GM18511 (cell line): Measurements from ENCODE around the gene PDE4D.

Experiments used
- ATAC-seq: cut with Tn5 transposase; IDR thresholded peaks from one replicate; pipeline ENCODE4 v1.9.1; 2021; ENCODE audit warnings: mild to moderate bottlenecking, moderate library complexity; ENCODE audit not compliant: unreplicated experiment

The PDE4D gene

DNA sequence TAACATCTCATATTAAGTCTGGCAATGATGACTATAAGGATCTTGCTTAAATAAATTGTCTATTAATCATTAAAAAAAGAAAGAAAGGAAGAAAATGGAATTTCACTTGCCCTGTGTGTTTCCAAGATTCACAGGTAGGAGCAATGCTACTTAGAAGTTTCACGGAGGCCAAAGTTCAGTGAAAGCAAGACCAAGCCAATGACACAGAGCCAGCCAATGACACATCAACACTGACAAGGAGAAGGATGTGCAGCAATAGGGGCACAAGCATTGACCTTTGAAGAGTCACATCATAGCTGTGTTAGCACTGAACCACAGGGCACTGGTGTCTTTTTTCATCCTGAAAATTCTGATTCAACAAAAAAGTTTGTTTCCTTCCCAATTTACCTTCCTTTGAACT, 364.3 kb downstream of the PDE4D start:
- ATAC-seq: no peak

DNA sequence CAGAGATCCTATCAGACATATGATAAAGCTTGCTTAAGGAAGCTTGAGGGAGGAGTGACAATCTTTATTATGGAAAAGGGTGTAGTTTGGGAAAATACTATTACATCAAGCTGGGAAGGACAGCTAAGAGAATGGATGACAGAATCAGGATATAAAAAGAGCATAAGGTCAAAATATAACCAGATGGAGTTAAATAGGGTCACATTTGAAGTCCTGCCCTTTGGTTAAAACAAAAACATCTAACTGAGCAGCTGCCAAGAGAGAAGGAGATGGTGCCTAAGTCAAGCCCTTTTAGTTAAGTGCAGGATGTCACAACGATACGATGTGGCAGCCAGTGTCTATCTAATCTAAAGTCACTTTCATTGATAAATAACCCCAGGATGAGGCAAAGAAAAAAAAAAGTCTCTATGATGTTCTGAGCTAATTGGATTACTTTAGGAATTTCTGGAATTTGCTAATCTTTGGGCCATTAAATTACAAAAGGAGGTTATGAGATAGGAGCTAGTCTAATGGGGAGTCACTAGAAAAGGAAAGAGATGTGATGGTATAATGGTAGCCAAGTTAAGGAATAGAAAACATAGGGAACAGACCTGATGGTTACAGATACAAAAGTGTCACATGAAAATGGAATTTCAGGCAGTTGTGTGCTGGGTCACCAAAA, 365.2 kb downstream of the PDE4D start:
- ATAC-seq: no peak

DNA sequence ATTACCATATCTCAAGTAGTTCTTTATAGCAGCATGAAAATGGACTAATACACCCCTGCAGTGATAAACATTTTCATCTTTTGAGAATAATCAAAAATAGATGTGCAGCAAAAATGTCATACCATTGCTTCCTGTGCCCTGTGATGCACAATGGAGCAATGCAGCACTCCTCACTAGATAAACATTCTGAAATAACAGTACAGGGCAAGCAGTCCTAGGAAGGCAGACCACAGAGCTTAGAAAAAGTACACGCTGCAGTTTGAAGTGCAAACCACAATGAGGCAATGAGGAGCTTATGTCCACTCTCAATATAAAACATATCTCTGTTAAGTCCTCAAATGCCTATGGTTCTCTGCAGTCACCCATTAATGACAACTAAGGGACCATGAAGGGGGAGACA, 367.6 kb downstream of the PDE4D start:
- ATAC-seq: no peak

DNA sequence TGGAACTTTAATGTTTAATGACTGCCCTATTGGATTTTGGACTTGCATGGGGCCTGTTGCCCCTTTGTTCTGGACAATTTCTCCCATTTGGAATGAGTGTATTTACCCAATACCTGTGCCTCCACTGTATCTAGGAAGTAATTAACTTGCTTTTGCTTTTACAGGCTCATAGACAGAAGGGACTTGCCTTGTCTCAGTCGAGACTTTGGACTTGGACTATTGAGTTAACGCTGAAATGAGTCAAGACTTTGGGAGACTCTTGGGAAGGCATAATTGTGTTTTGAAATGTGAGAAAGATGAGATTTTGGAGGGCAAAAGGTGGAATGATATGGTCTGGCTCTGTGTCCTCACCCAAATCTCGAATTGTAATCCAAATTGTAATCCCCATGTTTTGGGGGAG, 368.2 kb downstream of the PDE4D start:
- ATAC-seq: no peak

DNA sequence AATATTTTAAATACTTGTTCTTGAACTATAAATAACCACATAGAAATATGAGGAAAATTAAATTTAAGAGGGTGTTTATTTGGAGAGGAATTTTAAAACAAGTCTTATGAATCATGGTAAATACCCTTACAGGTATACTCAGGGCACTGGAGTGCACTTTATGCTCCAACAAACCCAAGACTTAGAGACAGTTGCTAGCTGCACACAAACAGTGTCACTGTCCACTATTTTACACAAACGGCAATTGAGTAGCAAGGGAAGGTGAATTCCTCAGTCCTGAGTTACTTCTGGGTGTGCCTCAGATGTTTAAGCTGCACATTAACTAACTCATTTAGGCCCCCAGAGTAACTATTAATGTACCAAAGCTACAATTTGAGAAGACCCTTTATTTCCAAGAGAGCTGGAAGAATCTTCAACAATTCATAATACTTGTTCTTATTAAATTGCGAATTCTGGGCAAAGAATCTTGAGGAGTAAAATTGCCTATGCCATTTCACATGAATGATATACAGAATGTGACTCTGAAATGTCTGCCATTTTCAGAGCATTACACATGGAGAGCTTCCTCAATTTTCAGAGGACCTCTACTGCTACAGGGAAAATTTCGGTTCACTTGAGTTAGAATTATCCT, 371.2 kb downstream of the PDE4D start:
- ATAC-seq: no peak

DNA sequence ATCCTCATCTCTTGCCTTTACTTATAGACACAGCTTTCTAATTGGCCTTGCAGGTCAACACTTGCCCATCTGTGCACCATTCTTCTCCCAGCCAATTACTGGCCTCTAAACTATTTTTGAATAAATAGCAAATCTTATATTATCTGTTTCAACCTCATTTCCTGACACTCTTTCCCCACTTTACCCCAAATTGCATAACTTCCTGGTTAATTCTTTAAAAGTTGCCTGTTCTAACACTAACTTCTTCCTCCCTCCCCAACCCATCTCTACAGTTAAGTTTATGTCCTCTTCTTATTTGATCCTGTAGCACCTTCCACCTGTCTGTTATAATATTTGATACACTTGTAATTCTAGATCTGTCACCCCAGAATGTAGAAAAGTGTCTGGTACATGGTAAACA, 372.1 kb downstream of the PDE4D start:
- no peak for ATAC-seq

DNA sequence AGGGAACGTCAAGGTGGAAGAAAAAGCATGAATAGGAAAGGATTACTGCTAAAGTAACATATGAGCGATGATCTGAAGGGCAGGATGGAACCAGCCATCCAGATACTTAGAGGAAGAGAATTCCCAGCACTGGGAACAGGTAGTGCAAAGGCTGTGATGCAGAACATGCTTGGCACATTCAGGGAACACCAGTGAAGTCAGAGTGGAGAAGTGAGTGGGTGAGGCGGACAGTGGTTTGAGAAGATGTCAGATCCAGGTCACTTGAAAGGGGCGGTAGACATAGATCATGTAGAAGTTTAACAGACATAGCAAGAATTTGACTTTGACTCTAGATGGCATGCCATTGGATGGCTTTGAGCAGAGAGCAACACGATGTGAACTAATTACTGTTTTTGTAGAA, 374.2 kb downstream of the PDE4D start:
- ATAC-seq: no peak

DNA sequence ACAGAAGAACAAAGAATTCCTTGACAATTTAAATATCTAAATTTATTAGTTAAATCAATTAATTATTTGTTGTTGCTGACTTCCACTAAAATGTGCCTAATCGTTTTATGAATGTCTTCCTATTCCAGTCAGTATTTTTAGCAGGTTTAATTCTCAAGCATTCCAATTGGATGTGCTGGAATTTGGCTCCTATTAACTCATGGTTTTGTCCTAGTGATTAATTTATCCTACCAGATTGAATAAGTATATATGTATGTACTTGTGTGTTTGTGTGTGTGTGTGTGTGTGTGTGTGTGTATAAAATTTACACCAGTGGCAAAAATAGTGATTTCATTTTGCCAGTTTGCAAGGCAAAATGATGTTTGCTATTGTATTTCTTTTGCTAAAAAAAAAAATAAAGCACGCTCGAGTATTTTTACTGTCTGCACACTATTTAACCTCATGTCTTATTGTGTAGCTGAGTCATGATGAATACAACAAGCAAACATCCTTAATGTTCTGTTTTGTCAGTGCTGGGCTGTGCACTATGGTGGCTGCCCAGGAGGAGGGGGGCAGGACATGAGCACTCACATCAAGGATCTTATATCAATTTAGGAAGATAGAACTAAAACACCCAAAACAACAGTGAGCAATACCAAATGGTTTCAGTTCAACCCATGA, 375.5 kb downstream of the PDE4D start:
- ATAC-seq: no peak

DNA sequence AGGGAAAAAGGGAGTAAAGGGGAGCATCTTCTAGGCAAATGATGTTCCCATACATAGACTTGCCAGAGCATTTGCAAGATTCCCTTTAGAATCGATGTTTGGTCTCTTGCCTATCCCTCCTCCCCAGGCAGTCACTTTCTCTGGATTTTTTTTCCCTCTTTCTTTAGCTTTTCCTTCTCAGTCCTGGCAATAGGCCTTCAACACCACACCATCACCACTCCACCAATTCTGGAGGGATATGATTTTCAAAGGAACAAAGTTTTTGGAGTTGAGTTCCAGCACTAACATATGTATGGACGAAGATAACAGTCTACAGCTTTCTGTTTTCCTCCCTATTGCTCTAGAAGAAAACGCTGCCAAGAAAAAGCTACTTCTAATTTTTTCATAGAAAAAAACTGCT, 377.4 kb downstream of the PDE4D start:
- no peak for ATAC-seq

DNA sequence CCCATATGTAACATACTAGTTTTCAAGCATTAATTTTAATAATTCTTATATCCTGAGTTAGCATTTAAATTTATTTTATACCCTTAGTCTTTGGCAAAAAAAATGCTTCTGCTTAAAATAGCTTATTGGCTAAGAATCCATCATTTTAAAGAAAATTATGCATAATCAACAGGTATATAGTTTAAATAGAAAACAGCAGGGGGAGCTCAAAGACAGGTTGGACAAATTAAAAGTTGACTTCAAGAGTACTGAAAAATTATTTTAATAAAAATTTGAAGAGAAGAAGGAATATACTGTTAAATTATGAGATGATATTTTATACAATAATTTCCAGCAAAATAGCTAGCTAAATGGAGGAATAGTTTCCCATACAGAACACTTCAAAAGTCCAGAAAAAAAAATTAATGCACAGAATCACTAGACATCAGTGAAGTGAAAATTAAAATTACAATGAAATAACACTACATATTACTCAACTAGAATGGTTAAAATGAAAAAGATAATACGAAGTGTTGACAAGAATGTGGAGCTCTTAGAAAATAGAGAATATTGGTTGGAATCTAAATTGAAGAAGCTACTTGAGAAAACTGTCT, 387.1 kb downstream of the PDE4D start:
- ATAC-seq: no peak

DNA sequence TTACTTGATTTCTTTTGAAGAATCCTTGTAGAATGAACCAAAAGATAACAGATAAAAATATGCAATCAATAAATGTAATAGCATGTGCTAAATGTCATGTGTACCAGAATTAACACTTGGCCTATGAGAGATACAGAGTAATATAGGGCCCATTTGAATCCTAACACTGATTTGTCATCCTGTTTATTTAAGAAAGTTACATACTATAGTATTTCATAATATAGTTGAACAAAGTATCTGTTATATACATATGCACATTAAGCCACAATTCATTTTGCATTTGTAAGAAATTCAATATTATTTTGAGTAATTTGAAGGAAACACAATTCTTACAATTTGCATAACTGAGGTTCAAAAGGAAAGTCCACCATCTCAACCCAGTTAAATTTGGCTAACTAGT, 389.5 kb downstream of the PDE4D start:
- no peak for ATAC-seq

DNA sequence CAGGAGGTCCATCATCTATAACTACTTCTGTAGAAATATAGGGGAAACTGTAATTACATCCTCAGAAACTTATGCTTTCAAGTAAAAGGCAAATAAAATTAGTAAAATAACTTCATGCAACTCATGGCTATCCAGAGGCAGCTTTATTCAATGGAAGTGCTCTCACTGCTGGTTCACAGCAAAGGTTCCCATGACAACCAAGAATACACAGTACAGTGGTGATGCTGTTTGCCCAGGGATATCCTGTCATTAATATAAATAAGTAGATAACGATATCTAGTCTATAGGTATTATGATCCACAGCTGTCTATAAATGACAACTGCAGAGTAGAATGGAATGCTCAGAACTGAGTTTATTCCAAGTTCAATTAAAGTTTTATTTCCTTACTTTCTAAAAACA, 390.3 kb downstream of the PDE4D start:
- ATAC-seq: no peak

DNA sequence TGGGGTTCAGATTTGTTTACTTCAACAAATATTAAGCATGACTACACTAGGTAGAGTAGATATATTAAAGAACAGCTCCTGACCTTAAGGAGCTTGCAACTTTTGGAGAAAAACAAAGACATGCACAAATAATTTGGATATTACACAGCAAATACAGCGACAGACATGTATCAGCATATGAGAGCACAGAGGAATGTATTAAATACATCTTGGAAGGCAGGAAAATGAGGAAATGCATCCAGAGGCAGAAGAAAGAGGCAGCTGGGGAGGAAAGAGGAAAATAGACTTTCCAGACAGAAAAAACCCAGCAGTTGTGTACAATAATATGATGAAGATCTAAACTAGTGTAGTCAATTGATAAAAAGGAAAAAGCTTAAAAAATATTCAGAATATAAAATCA, 392.2 kb downstream of the PDE4D start:
- ATAC-seq: no peak

DNA sequence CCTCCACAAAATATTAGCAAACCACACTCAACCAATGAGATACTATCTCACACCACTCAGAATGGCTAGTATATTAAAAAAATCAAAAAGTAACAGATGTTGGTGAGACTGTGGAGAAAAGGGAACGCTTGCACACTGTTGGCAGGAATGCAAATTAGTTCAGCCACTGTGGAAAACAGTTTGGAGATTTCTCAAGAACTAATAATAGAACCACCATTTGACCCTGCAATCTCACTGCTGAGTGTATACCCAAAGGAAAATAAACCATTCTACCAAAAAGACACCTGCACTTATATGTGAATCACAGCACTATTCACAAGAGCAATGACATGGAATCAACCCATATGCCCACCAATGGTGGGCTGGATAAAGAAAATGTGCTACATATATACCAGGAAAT, 393.5 kb downstream of the PDE4D start:
- no peak for ATAC-seq

DNA sequence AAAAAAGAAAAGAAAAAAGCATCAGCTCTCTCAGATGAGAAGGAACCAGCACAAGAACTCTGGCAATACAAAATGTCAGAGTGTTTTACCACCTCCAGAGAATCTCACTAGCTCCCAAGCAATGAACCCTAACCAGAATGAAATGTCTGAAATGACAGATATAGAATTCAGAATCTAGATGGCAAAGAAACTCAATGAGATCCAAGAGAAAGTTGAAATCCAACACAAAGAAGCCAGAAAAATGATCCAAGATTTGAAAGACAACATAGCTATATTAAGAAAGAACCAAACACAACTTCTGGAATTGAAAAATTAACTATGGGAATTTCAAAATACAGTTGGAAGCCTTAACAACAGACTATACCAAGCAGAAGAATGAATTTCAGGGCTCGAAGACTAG, 396.3 kb downstream of the PDE4D start:
- no peak for ATAC-seq

DNA sequence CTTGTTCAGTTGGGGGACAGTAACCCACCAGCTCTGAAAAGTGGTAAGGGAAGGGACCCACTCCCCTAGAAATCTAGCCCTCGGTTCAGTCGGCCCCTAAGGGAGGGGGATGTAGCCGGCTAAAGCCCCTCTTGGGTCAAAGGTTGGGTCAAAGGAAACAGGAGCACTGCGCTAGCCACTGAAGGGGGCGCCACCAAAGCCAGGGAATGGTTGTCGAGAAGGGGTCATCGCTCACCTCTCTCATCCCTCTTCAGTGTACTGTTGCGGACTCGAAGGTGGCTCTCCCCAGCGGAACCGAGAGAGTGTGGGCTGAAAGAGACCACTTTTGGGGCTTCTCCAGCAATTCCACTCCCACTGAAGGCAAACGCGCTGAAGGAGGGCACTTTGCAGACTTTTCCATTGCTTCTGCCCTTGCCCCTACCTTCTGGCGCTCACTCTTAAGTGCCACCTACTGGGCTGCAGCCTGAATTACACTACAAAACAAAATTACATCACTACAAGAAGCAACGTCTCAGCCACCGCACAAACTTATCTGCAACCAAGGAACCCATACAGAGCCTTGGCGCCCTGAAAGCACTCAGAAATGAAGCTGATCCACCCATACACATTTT, 396.9 kb downstream of the PDE4D start:
- peak; percentile 68 for ATAC-seq

DNA sequence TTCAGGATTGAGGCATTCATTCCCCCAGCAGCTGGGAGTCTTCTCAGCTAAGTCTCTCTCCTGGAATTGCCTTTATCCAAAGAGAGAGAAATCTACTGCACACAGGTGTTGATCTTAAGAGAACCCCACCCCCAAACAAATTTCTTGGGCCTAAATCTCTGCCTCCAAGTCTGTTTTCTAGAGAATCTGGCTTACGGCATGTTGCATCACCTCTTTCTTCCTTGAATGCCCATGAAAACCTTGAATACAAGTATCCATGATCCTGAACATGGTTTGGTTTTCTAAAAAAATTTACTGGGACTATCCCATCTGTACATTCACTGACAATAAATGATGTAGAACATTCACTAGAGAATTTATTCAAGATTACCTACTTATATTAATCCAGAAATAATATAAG, 401.6 kb downstream of the PDE4D start:
- no peak for ATAC-seq

DNA sequence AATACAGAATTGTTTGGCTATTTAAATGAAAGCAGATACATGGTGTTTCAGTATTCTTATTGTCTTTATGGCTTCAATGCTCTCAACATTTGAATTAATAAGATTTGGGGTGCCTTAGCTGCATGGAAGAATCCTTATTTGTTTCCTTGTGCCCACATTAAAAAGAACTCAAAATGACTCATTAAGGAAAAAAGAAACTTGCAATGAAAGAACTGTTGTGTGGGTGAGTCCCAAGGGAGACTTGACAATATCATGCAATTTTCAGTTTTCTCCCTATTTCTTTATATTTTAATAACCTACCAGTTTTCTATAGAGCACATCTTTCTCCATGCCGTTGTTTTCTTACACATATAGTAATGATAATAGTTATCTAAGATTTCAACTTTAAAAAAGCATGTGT, 404.0 kb downstream of the PDE4D start:
- ATAC-seq: no peak

DNA sequence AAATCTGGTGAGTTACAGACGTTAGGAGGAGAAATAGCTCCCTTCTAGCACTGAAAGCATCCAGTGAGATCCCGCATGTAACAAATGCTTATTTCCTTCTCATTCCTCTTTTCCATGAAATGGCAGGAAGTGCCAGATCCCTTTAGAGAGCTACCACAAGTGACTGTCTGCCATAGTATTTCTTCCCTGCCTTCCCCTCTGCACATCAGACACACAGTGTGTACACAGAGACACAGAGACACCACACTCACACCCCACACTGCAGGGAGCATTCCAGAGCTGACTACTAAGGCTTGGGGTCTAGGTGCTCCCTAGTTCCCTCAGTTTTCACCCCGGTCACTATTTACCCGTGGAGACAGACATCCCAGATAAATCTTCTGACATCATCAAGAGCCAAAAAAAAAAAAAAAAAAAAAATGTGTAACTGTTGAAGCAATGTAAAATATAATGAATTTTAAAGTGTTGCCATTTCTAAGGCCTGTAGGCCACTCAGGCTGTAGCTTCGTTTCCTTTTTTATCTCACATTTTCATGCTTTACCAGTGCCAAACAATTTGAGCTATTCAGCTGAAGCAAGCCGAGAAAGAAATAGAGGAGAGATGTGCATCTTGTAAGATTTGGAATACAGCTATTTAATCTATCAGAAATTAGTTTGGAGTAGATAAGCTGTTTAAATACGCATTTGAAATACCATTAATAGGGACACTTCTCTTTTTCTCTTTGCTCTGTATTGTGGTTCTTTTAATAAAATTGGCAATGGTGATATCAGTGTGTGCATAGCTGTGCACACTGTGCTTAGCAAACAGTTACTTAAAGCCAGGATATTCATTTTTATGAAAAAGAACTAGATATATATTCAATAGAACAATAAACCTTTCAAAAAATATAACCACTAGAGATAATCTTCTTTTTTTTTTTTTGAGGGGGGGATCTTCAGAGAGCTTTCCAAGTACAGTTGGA, 405.5 kb downstream of the PDE4D start:
- no peak for ATAC-seq

DNA sequence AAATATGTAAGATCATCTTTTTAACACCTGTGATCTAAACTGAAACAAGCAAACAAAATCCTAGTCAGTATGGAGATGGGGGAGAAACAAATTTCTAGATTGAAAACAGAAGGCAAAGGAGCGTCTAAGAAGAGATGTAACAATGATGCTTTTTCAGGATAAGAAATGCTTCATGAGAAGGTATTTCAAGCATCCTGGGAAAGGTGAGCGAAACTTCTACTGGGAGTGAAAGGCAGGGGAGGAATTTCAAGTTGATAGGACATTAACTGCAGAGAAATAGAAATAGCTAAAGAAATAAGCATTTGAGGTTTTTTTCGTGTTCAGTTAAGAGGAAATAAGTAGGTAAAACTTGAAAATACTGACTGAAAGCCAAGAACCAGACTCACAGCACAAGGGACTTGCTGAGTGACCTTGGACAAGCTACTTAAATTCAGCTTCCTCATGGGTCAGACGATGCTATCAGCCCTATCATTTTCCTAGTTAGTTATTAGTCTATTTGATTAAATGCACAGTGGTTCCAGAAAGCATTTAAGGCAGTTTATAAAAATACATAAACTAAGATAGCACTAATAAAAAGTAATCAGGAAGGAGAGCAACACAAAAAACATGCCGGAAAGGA, 406.3 kb downstream of the PDE4D start:
- ATAC-seq: no peak
